Upper lobe of left lung (tissue), 6 donors: Measurements from ENCODE around the gene MAN2A2. TPM values are rescaled to one million over a fixed set of nuclear protein-coding genes. Genes with fewer than 3 reads are reported as not detected.
A peak's percentile ranks its signal among the peaks of the same experiment; 100 is the strongest.

Experiments
- ATAC-seq, 2 donors: fragments of 200-7000 bp; cut with Tn5 transposase; one replicate each; pipeline ENCODE4 v1.9.1; 2022; ENCODE audit warnings: mild to moderate bottlenecking in 2 of 2, moderate library complexity in 2 of 2; ENCODE audit not compliant: low FRiP score in 2 of 2
- DNase-seq, 2 donors: peaks; one replicate each; pipeline ENCODE4 v3.0.0-alpha.2; 2019 to 2020
- H3K27ac ChIP-seq, 4 donors: fragments of 200-600 bp; sonication (generic); one replicate each; pipeline ENCODE4 v1.5.1; 2016 to 2019
- H3K27me3 ChIP-seq, 4 donors: fragments of 200-600 bp; sonication (generic); one replicate each; pipeline ENCODE4 v1.5.1; 2017 to 2019
- H3K36me3 ChIP-seq, 4 donors: fragments of 200-600 bp; sonication (generic); one replicate each; pipeline ENCODE4 v1.5.1; 2016 to 2019
- H3K4me1 ChIP-seq, 4 donors: fragments of 200-600 bp; sonication (generic); one replicate each; pipeline ENCODE4 v1.5.1; 2018 to 2019
- H3K4me3 ChIP-seq, 4 donors: fragments of 200-600 bp; sonication (generic); one replicate each; pipeline ENCODE4 v1.5.1; 2017 to 2019; ENCODE audit warnings: mild to moderate bottlenecking in 2 of 4, moderate library complexity in 1 of 4
- H3K9me3 ChIP-seq, 4 donors: fragments of 200-600 bp; sonication (generic); one replicate each; pipeline ENCODE4 v1.5.1; 2018 to 2019
- CTCF ChIP-seq, 6 experiments: fragments of 450-650 bp in 4 of 6; fragments of 200-600 bp in 2 of 6; sonication (generic) in 2 of 6; IDR thresholded peaks; one replicate each; pipeline ENCODE4 v1.5.1; 2016 to 2019; ENCODE audit warnings: antibody characterized with exemption in 6 of 6
- EP300 ChIP-seq, 4 donors: sonication (generic); formaldehyde crosslinking; IDR thresholded peaks; one replicate each; pipeline ENCODE4 v1.5.1; 2017; ENCODE audit warnings: antibody characterized with exemption in 4 of 4, control low read depth in 2 of 4
- POLR2A ChIP-seq, 4 donors: fragments of 450-650 bp; IDR thresholded peaks; one replicate each; pipeline ENCODE4 v1.5.1; 2016 to 2017; ENCODE audit warnings: antibody characterized with exemption in 4 of 4, mild to moderate bottlenecking in 2 of 4
- POLR2AphosphoS5 ChIP-seq, 2 donors: sonication (generic); formaldehyde crosslinking; IDR thresholded peaks; one replicate each; pipeline ENCODE4 v1.5.1; 2017; ENCODE audit warnings: antibody characterized with exemption in 2 of 2
- WGBS, 2 donors: methylation state at CpG; one replicate each; pipeline ENCODE4 v1.1.5; 2017 to 2018; 5-methylcytosine and 5-hydroxymethylcytosine counted together
- total RNA-seq, 6 donors: library from RNA; depleted of rRNA in 4 of 6; stranded (reverse); fragments of >200 nt in 4 of 6; gene quantifications; one replicate each; pipeline versions ENCODE4 v1.1.0 to v1.2.1, GENCODE V29; 2016 to 2021
- donor health status: DM: no; HTN: no; CAD: no; lungs with moderate emphysema.
- donor health status: DM: no; HTN: yes; CAD: no; lungs with severe emphysema.

Gene MAN2A2
- total RNA-seq, 6 donors from 2014 or later: 36.8 to 219 (median 90.1) TPM

GRCh38 chr15:90952901-90953677 is 50.0 kb downstream of the MAN2A2 start:
- H3K4me1 ChIP-seq: peaks cover 23 to 35% (median 25%) of the 10 kb centered on the region in 4 donors
- no peak for ATAC-seq
- TF ChIP-seq EP300 (IDR thresholded peaks at IDR 0.05): no peak
- TF ChIP-seq POLR2AphosphoS5 (IDR thresholded peaks at IDR 0.05): no peak
- no peak for TF ChIP-seq POLR2A (IDR thresholded peaks at IDR 0.05)
- no peak for TF ChIP-seq CTCF (IDR thresholded peaks at IDR 0.05)
- 95 to 97% methylated on average over 6 to 14 of the region's 14 CpGs for WGBS, 2 donors
- peak in 1 of 2 donors; percentile 46 for DNase-seq
- H3K9me3 ChIP-seq: no peaks in the 10 kb centered on the region
- no peak overlapping the region for H3K4me3 ChIP-seq
- H3K27me3 ChIP-seq: no peaks in the 10 kb centered on the region
- peaks cover 12 to 58% (median 49%) of the 10 kb centered on the region in 4 donors for H3K36me3 ChIP-seq
- H3K27ac ChIP-seq: no peak overlapping the region

GRCh38 chr15:90953947-90954711 is 51.0 kb downstream of the MAN2A2 start:
- no peaks in the 10 kb centered on the region for H3K27me3 ChIP-seq
- no peak for TF ChIP-seq EP300 (IDR thresholded peaks at IDR 0.05)
- TF ChIP-seq POLR2AphosphoS5 (IDR thresholded peaks at IDR 0.05): no peak
- no peak for TF ChIP-seq POLR2A (IDR thresholded peaks at IDR 0.05)
- no peak for TF ChIP-seq CTCF (IDR thresholded peaks at IDR 0.05)
- H3K4me3 ChIP-seq: peak overlapping the region in 3 of 4 donors; percentile 55 to 85 (median 64)
- ATAC-seq (no peak), DNase-seq (no peak)
- H3K36me3 ChIP-seq: peaks cover 12 to 48% (median 41%) of the 10 kb centered on the region in 4 donors
- H3K9me3 ChIP-seq: no peaks in the 10 kb centered on the region
- H3K27ac ChIP-seq: peak overlapping the region in 3 of 4 donors; percentile 76 to 95 (median 85)
- peaks cover 23 to 35% (median 25%) of the 10 kb centered on the region in 4 donors for H3K4me1 ChIP-seq
- 77 to 81% methylated on average over 14 to 15 of the region's 16 CpGs for WGBS, 2 donors

GRCh38 chr15:90954712-90955623 is 51.9 kb downstream of the MAN2A2 start, which contains the start of gene RCCD1:
TSS of gene RCCD1 (plus strand) at chr15:90954884. CDS start at chr15:90956735, 1,851 bp downstream.
- DNase-seq (peak; percentile 98 to 99), ATAC-seq (peak; percentile 95 to 97)
- Histone ChIP-seq H3K27ac (peak within 1 kb of the TSS; percentile 76 to 95 (median 87)), H3K4me1 (peaks cover 23 to 35% (median 25%) of the 10 kb centered on the region in 4 donors), H3K36me3 (peaks cover 5 to 41% (median 32%) of the 10 kb centered on the region in 4 donors), H3K27me3 (no peaks in the 10 kb centered on the region), H3K4me3 (peak within 1 kb of the TSS; percentile 55 to 89 (median 74)), H3K9me3 (no peaks in the 10 kb centered on the region)
- TF ChIP-seq POLR2A (IDR thresholded peaks at IDR 0.05) (peak in 2 of 4 donors; percentile 74 to 76), EP300 (IDR thresholded peaks at IDR 0.05) (no peak), CTCF (IDR thresholded peaks at IDR 0.05) (peak in 1 of 6 experiments; percentile 31), POLR2AphosphoS5 (IDR thresholded peaks at IDR 0.05) (peak; percentile 58 to 67)
- 3 to 5% methylated on average over 31 to 43 of the region's 69 CpGs for WGBS, 2 donors

GRCh38 chr15:90955624-90956273 is 52.6 kb downstream of the MAN2A2 start:
- H3K36me3 ChIP-seq: peaks cover 1 to 41% (median 26%) of the 10 kb centered on the region in 4 donors
- 70 to 72% methylated on average over 20 of the region's 20 CpGs for WGBS, 2 donors
- H3K27me3 ChIP-seq: no peaks in the 10 kb centered on the region
- DNase-seq: no peak
- no peak for ATAC-seq
- TF ChIP-seq POLR2AphosphoS5 (IDR thresholded peaks at IDR 0.05): no peak
- no peak for TF ChIP-seq POLR2A (IDR thresholded peaks at IDR 0.05)
- TF ChIP-seq EP300 (IDR thresholded peaks at IDR 0.05): no peak
- no peak for TF ChIP-seq CTCF (IDR thresholded peaks at IDR 0.05)
- no peaks in the 10 kb centered on the region for H3K9me3 ChIP-seq
- peaks cover 23 to 35% (median 25%) of the 10 kb centered on the region in 4 donors for H3K4me1 ChIP-seq
- peak overlapping the region in 3 of 4 donors; percentile 55 to 85 (median 64) for H3K4me3 ChIP-seq
- H3K27ac ChIP-seq: peak overlapping the region in 1 of 4 donors; percentile 49
